ENCODE measurements around the gene CRAMP1.

CRAMP1 gene

GRCh38 chr16:1721372-1721771 lies 109.2 kb downstream of the CRAMP1 start:
- no peak for DNase-seq

GRCh38 chr16:1723450-1724147 lies 111.4 kb downstream of the CRAMP1 start:
- peak in 4 of 5 experiments; percentile 18 to 24 (median 21) for DNase-seq

- no peak for DNase-seq
These were observed 112.3 kb downstream of the CRAMP1 start for GRCh38 chr16:1724491-1724890.

- DNase-seq, result no peak
These were observed 114.7 kb downstream of the CRAMP1 start for GRCh38 chr16:1726661-1727502.

All from T-helper 2 cell (primary cell).